NK-92 treated with Interleukin-12 subunit alpha and Interleukin-12 subunit beta, amount 100 ng/mL, for 24 hours (cell line): ENCODE data around the gene HEBP1.

Experiments used
- DNase-seq: peaks from one replicate; lab custom pipeline; 2025; lab: John Stamatoyannopoulos, UW

Gene HEBP1

GRCh38 chr12:12990700-12991468 lies 9.2 kb downstream of the HEBP1 start:
- no peak for DNase-seq

- DNase-seq: no peak
Observed at GRCh38 chr12:12987421-12987820, 12.6 kb downstream of the HEBP1 start.

DNA sequence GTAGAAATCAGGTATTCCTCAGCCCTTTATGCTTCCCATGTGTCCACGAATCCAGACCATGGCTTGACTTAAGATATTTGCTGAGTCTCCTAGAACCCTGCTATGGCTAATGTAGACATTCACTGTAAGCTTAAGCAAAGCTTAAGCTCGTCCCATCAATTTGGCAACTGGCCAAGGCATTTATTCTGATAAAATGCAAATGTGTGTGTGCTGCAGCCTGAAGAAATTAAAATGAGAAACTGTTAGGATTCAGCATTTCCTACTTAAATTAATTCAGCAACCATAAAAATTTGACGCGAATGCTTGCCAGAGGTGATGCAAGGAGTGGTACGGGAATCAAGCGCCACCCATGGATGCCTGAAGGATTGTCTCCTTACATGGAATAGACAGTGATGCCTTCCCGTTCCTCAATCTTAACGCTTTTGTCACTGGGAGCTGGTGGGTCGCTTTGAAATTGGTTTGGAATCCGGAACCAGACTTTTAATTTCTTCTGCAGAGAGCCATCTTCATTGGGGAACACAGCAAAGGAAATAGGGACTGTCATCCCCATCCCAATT lies 13.2 kb downstream of the HEBP1 start:
- DNase-seq: no peak

- no peak for DNase-seq
Observed at GRCh38 chr12:12985817-12986408, 14.2 kb downstream of the HEBP1 start.

DNA sequence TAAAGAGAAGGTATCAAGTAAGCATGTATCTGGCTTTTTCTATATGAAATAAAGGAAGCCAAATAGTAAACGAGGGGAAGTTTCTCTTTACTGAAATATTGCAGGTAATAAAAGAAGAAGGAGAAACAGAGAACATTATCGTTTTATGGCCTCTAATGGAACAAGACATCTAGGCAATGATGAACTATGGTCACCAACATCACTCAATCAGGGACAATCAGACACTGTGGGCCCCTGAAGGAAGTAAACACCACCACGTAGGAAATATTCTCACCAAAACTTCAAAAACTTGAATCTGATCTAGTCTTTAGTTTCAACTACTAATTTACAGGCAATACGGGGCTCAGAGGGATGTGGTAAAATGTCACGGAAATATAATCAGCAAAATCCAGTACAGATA lies 15.9 kb downstream of the HEBP1 start:
- no peak for DNase-seq

GRCh38 chr12:12983420-12984035 lies 16.5 kb downstream of the HEBP1 start:
- no peak for DNase-seq

- DNase-seq: no peak
Observed at GRCh38 chr12:12982331-12982730, 17.7 kb downstream of the HEBP1 start.

GRCh38 chr12:12979731-12980259 lies 20.3 kb downstream of the HEBP1 start:
- DNase-seq: no peak

DNA sequence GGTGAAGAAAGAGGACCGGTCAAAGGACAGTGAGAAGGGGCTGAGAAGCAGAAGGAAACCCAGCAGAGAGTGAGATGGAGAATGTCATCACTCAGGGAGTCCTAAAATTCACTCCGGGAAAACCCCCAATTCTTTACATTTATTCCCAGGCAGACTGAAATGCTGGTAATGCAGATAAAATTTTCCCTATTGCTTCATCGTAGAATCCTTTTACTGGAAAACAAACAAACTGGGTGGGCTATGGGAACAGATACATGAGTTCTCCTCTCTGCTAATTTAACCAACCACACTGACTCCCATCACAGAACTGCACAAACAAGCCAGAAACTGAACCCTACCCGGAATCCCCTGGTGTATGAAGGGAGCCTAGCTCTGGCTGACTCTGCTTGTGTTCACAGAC lies 20.9 kb downstream of the HEBP1 start:
- no peak for DNase-seq

GRCh38 chr12:12977231-12977630 lies 22.8 kb downstream of the HEBP1 start:
- no peak for DNase-seq

DNA sequence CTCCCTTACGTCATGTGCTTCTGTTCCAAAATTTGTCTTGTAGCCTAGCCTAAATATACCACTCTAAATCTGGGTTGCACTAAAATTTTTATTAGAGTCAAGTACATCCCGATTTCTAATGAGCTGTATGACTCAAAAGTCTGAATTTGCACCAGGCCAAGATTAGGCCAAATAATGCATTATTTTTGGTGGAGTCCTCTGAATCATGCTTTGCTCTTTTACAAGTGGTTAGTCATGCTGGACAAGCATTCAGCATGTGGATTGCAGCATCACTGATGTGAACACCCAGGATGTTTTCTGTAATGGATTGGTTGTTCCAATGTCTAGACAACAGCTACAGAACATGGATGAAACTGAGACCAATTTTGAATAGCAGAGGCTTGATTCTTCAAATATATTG lies 23.7 kb downstream of the HEBP1 start:
- DNase-seq: no peak

DNA sequence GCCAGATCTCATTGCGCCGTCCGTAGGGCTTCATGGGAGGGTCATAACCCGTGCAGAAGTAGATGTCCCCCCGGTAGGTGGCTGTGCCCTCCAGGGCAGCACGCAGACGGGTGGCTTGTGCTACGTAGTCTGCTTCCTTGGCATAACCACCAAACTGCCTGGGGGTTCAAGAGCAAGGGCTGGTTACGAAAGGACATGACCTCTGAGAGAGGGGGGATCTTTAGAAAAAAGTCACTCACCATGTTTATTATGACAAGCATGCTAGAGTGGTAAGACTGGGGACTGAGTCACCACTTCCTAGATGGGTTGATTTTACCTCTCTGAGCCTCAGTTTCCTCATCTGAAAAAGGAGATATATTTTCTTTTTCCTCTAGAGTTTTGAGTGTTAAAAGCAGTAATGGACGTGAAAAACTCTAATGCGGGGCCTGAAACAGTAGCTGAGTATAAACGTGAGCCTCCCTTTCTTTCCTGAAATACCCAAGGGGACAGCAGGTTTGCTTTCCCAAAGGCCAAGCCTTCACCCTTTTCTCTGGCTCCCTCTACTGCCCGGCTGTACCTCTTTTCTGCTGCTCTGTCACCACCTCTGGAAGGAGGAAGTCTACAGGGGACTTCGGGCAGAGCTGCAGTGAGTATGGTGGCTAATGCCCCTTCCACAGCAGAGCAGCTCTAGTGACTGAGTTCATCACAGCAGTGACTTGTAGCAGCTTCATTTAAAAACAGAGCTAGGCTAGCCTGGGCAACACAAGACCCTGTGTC lies 24.6 kb downstream of the HEBP1 start:
- no peak for DNase-seq

- DNase-seq: no peak
Observed at GRCh38 chr12:12974211-12974610, 25.9 kb downstream of the HEBP1 start.

- DNase-seq: no peak
Observed at GRCh38 chr12:12973019-12973418, 27.0 kb downstream of the HEBP1 start.

- DNase-seq: no peak
Observed at GRCh38 chr12:12965836-12966235, 34.2 kb downstream of the HEBP1 start.

GRCh38 chr12:12964255-12964654 lies 35.8 kb downstream of the HEBP1 start:
- no peak for DNase-seq

DNA sequence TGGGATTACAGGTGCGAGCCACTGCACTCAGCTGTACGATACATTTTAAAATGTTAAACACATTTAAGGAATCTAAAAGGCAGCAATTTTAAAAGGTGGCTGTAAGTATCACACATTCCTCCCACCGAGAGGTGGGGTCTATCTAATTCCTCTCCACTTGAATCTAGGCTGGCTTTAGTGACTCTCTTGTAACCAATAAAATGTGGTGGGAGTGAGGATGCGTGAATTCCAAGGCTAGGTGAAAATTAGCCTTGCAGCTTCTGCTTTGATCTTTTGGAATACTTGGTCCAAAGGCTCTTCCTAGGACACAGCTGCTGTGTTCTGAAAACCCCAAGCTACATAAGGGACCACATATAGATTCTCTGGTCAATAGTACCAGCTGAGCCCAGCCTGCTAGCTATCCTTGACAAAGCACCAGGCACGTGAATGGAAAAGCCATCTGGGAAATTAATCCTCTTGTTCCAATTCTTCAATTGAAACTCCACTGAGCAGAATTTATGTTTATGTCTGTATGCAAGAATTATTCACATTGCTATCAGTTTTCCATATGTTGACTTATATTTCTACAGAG lies 39.3 kb downstream of the HEBP1 start:
- no peak for DNase-seq

GRCh38 chr12:12958886-12959285 lies 41.2 kb downstream of the HEBP1 start:
- no peak for DNase-seq

GRCh38 chr12:12954878-12955625 lies 45.0 kb downstream of the HEBP1 start:
- DNase-seq: no peak

DNA sequence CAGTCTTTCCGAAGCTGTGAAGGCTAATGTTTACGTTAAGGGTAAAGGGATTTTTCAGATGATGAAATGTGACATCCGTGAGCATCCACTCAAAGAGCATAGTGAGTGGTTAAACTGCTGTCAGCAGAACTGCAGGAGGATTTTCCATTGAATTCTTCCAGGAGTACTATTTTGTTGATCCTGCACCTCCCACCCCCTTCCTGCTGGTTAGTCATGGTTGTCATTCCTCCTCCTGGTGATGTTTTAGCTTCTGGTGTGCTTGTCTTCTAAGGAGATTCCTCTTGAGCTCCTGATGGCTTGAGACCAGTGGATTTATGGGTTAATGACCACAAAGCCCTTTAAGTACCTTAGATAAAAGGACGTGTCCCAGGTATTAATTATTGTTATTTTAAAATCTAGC lies 45.7 kb downstream of the HEBP1 start:
- no peak for DNase-seq

GRCh38 chr12:12952036-12952435 lies 48.0 kb downstream of the HEBP1 start, which contains the start of gene GPRC5D:
TSS of gene GPRC5D (minus strand) at chr12:12952170. CDS start at chr12:12950384, 1,786 bp downstream.
- DNase-seq: no peak
